ENCODE measurements around the gene CFAP299. TPM values are rescaled to one million over a fixed set of nuclear protein-coding genes. Genes with fewer than 3 reads are reported as not detected.

Gene CFAP299
- total and polyA plus RNA-seq, 2 of the 8 experiments (the other 6 are each of a cell fraction or from before 2014, with no cell fraction given), result not detected

DNA sequence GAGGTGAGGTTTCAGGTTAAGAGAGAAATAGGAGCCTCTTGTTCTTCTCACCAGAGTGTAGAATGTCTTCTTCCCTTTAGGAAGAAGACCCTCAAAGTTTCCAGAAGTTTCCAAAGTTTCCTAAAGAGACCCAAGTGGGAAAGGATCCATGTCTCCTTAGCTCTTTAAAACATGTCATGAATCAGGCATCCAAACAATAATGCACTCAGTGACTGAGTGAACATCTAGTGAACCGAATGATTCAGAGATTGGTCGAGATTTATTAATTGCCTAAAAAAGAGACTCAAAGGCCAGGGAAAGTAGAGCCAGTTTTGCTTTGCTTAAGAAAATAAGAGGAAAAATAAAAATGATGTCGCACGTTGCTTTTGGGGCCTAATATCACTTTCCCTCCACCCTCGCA lies 39.7 kb upstream of the CFAP299 start:
- no peak for DNase-seq (ENCODE audit: low read depth in 1 of 2, low spot score in 2 of 2)
- CTCF ChIA-PET (ENCODE audit: partially characterized antibody), result no interaction called here
- 92% methylated on average over 5 of the region's 5 CpGs; no CpG with 5 or more reads in 1 of the 2 experiments for WGBS, 2 experiments (ENCODE audit: extremely low coverage in 1 of 2, insufficient coverage in 1 of 2, insufficient read length in 1 of 2, insufficient replicate concordance in 2 of 2, low coverage in 1 of 2, low lambda C conversion rate in 2 of 2, missing lambda C conversion rate in 1 of 2)
- TF ChIP-seq, protein P1, sequence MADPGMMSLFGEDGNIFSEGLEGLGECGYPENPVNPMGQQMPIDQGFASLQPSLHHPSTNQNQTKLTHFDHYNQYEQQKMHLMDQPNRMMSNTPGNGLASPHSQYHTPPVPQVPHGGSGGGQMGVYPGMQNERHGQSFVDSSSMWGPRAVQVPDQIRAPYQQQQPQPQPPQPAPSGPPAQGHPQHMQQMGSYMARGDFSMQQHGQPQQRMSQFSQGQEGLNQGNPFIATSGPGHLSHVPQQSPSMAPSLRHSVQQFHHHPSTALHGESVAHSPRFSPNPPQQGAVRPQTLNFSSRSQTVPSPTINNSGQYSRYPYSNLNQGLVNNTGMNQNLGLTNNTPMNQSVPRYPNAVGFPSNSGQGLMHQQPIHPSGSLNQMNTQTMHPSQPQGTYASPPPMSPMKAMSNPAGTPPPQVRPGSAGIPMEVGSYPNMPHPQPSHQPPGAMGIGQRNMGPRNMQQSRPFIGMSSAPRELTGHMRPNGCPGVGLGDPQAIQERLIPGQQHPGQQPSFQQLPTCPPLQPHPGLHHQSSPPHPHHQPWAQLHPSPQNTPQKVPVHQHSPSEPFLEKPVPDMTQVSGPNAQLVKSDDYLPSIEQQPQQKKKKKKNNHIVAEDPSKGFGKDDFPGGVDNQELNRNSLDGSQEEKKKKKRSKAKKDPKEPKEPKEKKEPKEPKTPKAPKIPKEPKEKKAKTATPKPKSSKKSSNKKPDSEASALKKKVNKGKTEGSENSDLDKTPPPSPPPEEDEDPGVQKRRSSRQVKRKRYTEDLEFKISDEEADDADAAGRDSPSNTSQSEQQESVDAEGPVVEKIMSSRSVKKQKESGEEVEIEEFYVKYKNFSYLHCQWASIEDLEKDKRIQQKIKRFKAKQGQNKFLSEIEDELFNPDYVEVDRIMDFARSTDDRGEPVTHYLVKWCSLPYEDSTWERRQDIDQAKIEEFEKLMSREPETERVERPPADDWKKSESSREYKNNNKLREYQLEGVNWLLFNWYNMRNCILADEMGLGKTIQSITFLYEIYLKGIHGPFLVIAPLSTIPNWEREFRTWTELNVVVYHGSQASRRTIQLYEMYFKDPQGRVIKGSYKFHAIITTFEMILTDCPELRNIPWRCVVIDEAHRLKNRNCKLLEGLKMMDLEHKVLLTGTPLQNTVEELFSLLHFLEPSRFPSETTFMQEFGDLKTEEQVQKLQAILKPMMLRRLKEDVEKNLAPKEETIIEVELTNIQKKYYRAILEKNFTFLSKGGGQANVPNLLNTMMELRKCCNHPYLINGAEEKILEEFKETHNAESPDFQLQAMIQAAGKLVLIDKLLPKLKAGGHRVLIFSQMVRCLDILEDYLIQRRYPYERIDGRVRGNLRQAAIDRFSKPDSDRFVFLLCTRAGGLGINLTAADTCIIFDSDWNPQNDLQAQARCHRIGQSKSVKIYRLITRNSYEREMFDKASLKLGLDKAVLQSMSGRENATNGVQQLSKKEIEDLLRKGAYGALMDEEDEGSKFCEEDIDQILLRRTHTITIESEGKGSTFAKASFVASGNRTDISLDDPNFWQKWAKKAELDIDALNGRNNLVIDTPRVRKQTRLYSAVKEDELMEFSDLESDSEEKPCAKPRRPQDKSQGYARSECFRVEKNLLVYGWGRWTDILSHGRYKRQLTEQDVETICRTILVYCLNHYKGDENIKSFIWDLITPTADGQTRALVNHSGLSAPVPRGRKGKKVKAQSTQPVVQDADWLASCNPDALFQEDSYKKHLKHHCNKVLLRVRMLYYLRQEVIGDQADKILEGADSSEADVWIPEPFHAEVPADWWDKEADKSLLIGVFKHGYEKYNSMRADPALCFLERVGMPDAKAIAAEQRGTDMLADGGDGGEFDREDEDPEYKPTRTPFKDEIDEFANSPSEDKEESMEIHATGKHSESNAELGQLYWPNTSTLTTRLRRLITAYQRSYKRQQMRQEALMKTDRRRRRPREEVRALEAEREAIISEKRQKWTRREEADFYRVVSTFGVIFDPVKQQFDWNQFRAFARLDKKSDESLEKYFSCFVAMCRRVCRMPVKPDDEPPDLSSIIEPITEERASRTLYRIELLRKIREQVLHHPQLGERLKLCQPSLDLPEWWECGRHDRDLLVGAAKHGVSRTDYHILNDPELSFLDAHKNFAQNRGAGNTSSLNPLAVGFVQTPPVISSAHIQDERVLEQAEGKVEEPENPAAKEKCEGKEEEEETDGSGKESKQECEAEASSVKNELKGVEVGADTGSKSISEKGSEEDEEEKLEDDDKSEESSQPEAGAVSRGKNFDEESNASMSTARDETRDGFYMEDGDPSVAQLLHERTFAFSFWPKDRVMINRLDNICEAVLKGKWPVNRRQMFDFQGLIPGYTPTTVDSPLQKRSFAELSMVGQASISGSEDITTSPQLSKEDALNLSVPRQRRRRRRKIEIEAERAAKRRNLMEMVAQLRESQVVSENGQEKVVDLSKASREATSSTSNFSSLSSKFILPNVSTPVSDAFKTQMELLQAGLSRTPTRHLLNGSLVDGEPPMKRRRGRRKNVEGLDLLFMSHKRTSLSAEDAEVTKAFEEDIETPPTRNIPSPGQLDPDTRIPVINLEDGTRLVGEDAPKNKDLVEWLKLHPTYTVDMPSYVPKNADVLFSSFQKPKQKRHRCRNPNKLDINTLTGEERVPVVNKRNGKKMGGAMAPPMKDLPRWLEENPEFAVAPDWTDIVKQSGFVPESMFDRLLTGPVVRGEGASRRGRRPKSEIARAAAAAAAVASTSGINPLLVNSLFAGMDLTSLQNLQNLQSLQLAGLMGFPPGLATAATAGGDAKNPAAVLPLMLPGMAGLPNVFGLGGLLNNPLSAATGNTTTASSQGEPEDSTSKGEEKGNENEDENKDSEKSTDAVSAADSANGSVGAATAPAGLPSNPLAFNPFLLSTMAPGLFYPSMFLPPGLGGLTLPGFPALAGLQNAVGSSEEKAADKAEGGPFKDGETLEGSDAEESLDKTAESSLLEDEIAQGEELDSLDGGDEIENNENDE (IDR thresholded peaks at IDR 0.05; ENCODE audit: insufficient replicate concordance, low read length), result no peak

More for the DNA sequence above, 39.7 kb upstream of the CFAP299 start:
- no peaks in the 10 kb centered on the region for H3K79me1 ChIP-seq (ENCODE audit: low read depth, low read length)
- H3K23ac ChIP-seq (ENCODE audit: insufficient read length), result no peak overlapping the region
- no peak overlapping the region for H3K56ac ChIP-seq (replicated peaks; ENCODE audit: insufficient read length, low read depth, low read length)
- H3K4me1 ChIP-seq (replicated peaks in 1 of 4; ENCODE audit: control insufficient read depth in 3 of 4, insufficient read depth in 4 of 4, low read length in 3 of 4), result no peaks in the 10 kb centered on the region
- H4K91ac ChIP-seq (replicated peaks; ENCODE audit: insufficient read length, low read length), result no peak overlapping the region
- no peak overlapping the region for H4K8ac ChIP-seq (ENCODE audit: extremely low read depth, insufficient read depth, low read length)
- H4K20me1 ChIP-seq (replicated peaks in 1 of 2; ENCODE audit: control insufficient read depth in 1 of 2, insufficient read depth in 2 of 2, low read length in 2 of 2), result no peaks in the 10 kb centered on the region
- H2BK15ac ChIP-seq (ENCODE audit: low read length), result no peak overlapping the region
- H2AFZ ChIP-seq (ENCODE audit: low read length), result no peak overlapping the region
- no peak overlapping the region for H2BK12ac ChIP-seq (ENCODE audit: low read depth, low read length)
- no peak overlapping the region for H3K4me3 ChIP-seq (ENCODE audit: extremely low read depth in 1 of 4, insufficient read depth in 2 of 4, low read depth in 3 of 4, low read length in 4 of 4)
- no peak for FAIRE-seq
- no peaks in the 10 kb centered on the region for H3K23me2 ChIP-seq (ENCODE audit: low read depth, low read length)
- H3K79me2 ChIP-seq (ENCODE audit: control insufficient read depth in 1 of 2, insufficient read depth in 2 of 2, low read length in 2 of 2), result no peaks in the 10 kb centered on the region
- no peaks in the 10 kb centered on the region for H3K36me3 ChIP-seq (ENCODE audit: control insufficient read depth in 2 of 4, insufficient read depth in 4 of 4, low read length in 3 of 4)
- H3K9ac ChIP-seq (replicated peaks in 1 of 4; ENCODE audit: extremely low read depth in 1 of 4, low read depth in 3 of 4, low read length in 3 of 4), result no peak overlapping the region
- no peak overlapping the region for H3K4ac ChIP-seq (replicated peaks; ENCODE audit: insufficient read length, low read depth, low read length)
- H2BK20ac ChIP-seq (ENCODE audit: low read length), result no peak overlapping the region
- H2BK120ac ChIP-seq (replicated peaks; ENCODE audit: low read depth, low read length), result no peak overlapping the region
- H3K18ac ChIP-seq (ENCODE audit: extremely low read depth, low read length), result no peak overlapping the region
- H3K14ac ChIP-seq (ENCODE audit: insufficient read length), result no peak overlapping the region
- POLR2A ChIA-PET (ENCODE audit: partially characterized antibody), result no interaction called here
- H3K9me3 ChIP-seq (ENCODE audit: insufficient read depth in 2 of 2, low read depth in 1 of 2, low read length in 1 of 2), result no peaks in the 10 kb centered on the region
- H4K5ac ChIP-seq (ENCODE audit: insufficient read length, low read depth, low read length), result no peak overlapping the region
- no peak overlapping the region for H2AK5ac ChIP-seq (ENCODE audit: low read depth, low read length)
- H3K27me3 ChIP-seq (replicated peaks in 1 of 4; ENCODE audit: control insufficient read depth in 3 of 4, extremely low read depth in 1 of 4, insufficient read depth in 3 of 4, low read length in 3 of 4), result no peaks in the 10 kb centered on the region
- H2BK5ac ChIP-seq (ENCODE audit: low read depth, low read length), result no peak overlapping the region
- H3K27ac ChIP-seq (ENCODE audit: low read depth, low read length), result no peak overlapping the region
- no peak overlapping the region for H3K4me2 ChIP-seq (ENCODE audit: insufficient read depth in 1 of 2, low read depth in 2 of 2, low read length in 2 of 2)
